ENCODE results near the gene AGPAT1. TPM values are rescaled to one million over a fixed set of nuclear protein-coding genes. Genes with fewer than 3 reads are reported as not detected.
A peak's percentile ranks its signal among the peaks of the same experiment; 100 is the strongest.

Gene AGPAT1
- total and polyA plus RNA-seq, 10 of the 15 experiments (the other 5 are each of a cell fraction or from before 2014, with no cell fraction given): 13.9 to 39.5 (median 24.7) TPM

- TF ChIP-seq PBX3 (IDR thresholded peaks at IDR 0.05; ENCODE audit: insufficient replicate concordance, low read depth, low read length) (no peak), SUPT20H (IDR thresholded peaks at IDR 0.05; ENCODE audit: borderline replicate concordance, control insufficient read depth, low read depth, low read length) (no peak), ZNF622 (IDR thresholded peaks at IDR 0.05) (no peak), GATAD2B (conservative IDR thresholded peaks at IDR 0.05; ENCODE audit: low read depth) (no peak), ZNF207 (IDR thresholded peaks at IDR 0.05; ENCODE audit: borderline replicate concordance) (no peak)
Observed at GRCh38 chr6:32223258-32224235, 47.7 kb upstream of the AGPAT1 start, which contains the start of gene NOTCH4 (continued).

GRCh38 chr6:32222333-32223230, 46.7 kb upstream of the AGPAT1 start:
- no peak for ATAC-seq
- intact Hi-C loops (cut with micrococcal nuclease; ENCODE audit: unreplicated experiment): no loop called here
- in situ Hi-C loops (cut with MboI): no loop called here

More at GRCh38 chr6:32222333-32223230, 46.7 kb upstream of the AGPAT1 start:
- no peak for DNase-seq (ENCODE audit: low read depth, low spot score)
- Histone ChIP-seq H3K9ac (ENCODE audit: control insufficient read depth, insufficient read depth, low read length) (no peak overlapping the region), H3K36me3 (ENCODE audit: control insufficient read depth in 2 of 2, insufficient read depth in 2 of 2, low read length in 1 of 2) (no peaks in the 10 kb centered on the region), H3K27me3 (replicated peaks in 1 of 2; ENCODE audit: control insufficient read depth in 2 of 2, insufficient read depth in 2 of 2, low read length in 1 of 2) (peaks cover 1 to 4% of the 10 kb centered on the region in 2 experiments; a peak in 2 of 4 replicates), H4K20me1 (ENCODE audit: control insufficient read depth, insufficient read depth) (no peaks in the 10 kb centered on the region), H3K4me2 (ENCODE audit: control insufficient read depth, insufficient read depth) (no peak overlapping the region), H3K4me1 (ENCODE audit: control insufficient read depth, insufficient read depth, low read length) (peaks cover 37% of the 10 kb centered on the region), H2AFZ (ENCODE audit: control insufficient read depth, low read depth, low read length) (no peak overlapping the region), H3K79me2 (ENCODE audit: control insufficient read depth, insufficient read depth, low read length) (no peaks in the 10 kb centered on the region), H3K27ac (ENCODE audit: control insufficient read depth, insufficient read depth) (no peak overlapping the region), H3K9me3 (replicated peaks; ENCODE audit: control insufficient read depth, insufficient read depth, low read length) (no peaks in the 10 kb centered on the region; the same call in 2 of the 3 replicates), H3K4me3 (no peak overlapping the region)
- WGBS (ENCODE audit: insufficient coverage, insufficient replicate concordance, low lambda C conversion rate, missing lambda C conversion rate): 68% methylated on average over 8 of the region's 8 CpGs
- CTCF ChIA-PET: interaction anchor here (1.3 kb wide), 1 partner anchor 477 kb away, joined by 3 read pairs; no protein-coding TSS in a partner anchor
- TF ChIP-seq IKZF1 (conservative IDR thresholded peaks at IDR 0.05) (0 out of 2 replicates have a peak, but pooled peaks have one; percentile 24), SMAD5 (IDR thresholded peaks at IDR 0.05; ENCODE audit: low read depth) (no peak), SPI1 (IDR thresholded peaks at IDR 0.05; ENCODE audit: borderline replicate concordance, insufficient read depth, low read depth, low read length) (peak; percentile 64)
- SMC1A ChIA-PET (ENCODE audit: uncharacterized antibody, unreplicated experiment): interaction anchor here (0.6 kb wide), 1 partner anchor 14 kb away, joined by 3 read pairs; no protein-coding TSS in a partner anchor
- RAD21 ChIA-PET (ENCODE audit: unreplicated experiment): interaction anchor here (0.6 kb wide), 1 partner anchor 387 kb away, joined by 3 read pairs; no protein-coding TSS in a partner anchor
- FAIRE-seq: no peak
- BruUV-seq (replicated peaks): no TSS peak
- POLR2A ChIA-PET: interaction anchor here (1.3 kb wide), 1 partner anchor 27 kb away, joined by 3 read pairs; no protein-coding TSS in a partner anchor

Data from GM12878 (cell line).